Activated naive CD4-positive, alpha-beta T cell treated with anti-CD3 and anti-CD28 coated beads, Interleukin-2, amount 50 U/mL, for 24 hours (primary cell): ENCODE results near the gene PACRG.
A peak's percentile ranks its signal among the peaks of the same experiment; 100 is the strongest.

ENCODE experiments used
- H3K27ac Mint-ChIP-seq: one replicate; pipeline ENCODE4 v1.8.0; 2021; ENCODE audit warnings: mild to moderate bottlenecking, mixed read lengths
- H3K27me3 Mint-ChIP-seq: one replicate; pipeline ENCODE4 v1.8.0; 2021; ENCODE audit warnings: mixed read lengths
- H3K36me3 Mint-ChIP-seq: one replicate; pipeline ENCODE4 v1.8.0; 2021; ENCODE audit warnings: mixed read lengths
- H3K4me1 Mint-ChIP-seq: one replicate; pipeline ENCODE4 v1.8.0; 2021; ENCODE audit warnings: mixed read lengths
- H3K4me3 Mint-ChIP-seq: one replicate; pipeline ENCODE4 v1.8.0; 2021; ENCODE audit warnings: mild to moderate bottlenecking, mixed read lengths
- H3K9me3 Mint-ChIP-seq: one replicate; pipeline ENCODE4 v1.8.0; 2021; ENCODE audit warnings: mixed read lengths

Gene PACRG

DNA sequence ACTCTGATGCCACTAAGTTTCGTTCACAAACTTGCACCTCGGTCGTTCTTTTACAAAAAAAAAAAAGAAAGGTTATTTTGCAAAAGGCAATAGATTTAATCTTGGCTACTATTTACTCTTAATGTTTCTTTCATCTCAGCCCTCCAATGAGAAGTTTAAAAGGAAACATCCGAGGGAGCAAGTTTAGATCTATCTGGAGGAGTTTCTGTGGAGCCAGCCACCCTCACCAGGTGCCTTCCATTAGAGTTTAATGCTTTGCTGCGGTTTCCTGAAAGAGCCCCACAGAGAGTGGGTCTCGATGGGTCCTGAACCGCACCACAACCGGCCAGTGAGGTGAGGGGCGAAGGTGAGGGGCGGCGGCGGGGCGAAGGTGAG, 840 bp upstream of the PACRG start:
- Mint-ChIP-seq H3K4me3 (peak overlapping the region; percentile 87), H3K9me3 (no peaks in the 10 kb centered on the region), H3K27ac (peak overlapping the region; percentile 92), H3K36me3 (no peaks in the 10 kb centered on the region), H3K4me1 (peaks cover 10% of the 10 kb centered on the region), H3K27me3 (no peaks in the 10 kb centered on the region)

DNA sequence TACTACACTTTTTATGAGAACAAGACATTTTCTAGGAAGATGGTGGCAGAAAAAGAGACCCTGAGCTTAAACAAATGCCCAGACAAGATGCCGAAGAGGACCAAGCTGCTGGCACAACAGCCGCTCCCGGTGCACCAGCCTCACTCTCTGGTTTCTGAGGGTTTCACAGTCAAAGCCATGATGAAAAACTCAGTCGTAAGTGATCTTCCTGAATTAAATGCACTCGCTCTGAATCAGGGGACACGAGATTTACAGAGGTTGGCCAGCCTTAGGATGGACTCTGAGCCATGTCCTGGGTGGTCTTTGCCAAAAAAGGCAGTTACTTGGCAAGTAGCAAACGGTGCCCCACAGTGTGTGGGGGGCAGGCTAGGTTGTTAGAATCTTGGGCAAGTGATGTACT, 423 bp downstream of the PACRG start:
- H3K4me3 Mint-ChIP-seq, result peak overlapping the region; percentile 87
- H3K27me3 Mint-ChIP-seq, result no peaks in the 10 kb centered on the region
- H3K36me3 Mint-ChIP-seq, result no peaks in the 10 kb centered on the region
- H3K27ac Mint-ChIP-seq, result no peak overlapping the region
- peaks cover 13% of the 10 kb centered on the region for H3K4me1 Mint-ChIP-seq
- H3K9me3 Mint-ChIP-seq, result no peaks in the 10 kb centered on the region

GRCh38 chr6:162728706-162729105, 932 bp downstream of the PACRG start:
- Mint-ChIP-seq H3K4me1 (peaks cover 18% of the 10 kb centered on the region), H3K27ac (peak overlapping the region; percentile 17), H3K27me3 (no peaks in the 10 kb centered on the region), H3K4me3 (peak overlapping the region; percentile 87), H3K36me3 (no peaks in the 10 kb centered on the region), H3K9me3 (no peaks in the 10 kb centered on the region)

DNA sequence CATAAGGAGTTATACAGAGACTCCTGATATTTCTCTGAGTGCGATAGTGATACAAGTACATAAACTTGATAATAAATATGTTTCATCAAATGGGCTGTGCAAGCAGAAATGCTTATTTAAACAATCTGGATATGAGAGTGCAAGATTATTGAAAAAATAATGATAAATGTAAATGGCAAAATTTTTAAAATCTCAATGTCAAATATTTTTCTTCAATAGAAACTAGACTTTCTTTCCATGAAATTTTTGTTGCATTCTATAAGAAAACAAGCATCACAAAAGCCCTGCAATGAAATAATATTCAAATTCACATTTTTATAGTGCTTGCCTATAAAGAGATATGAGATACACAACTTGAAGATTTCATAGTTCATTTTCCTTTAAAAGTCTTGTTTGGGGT, 2.7 kb downstream of the PACRG start:
- H3K4me3 Mint-ChIP-seq, result no peak overlapping the region

GRCh38 chr6:162733489-162733888, 5.7 kb downstream of the PACRG start:
- no peaks in the 10 kb centered on the region for H3K9me3 Mint-ChIP-seq
- peak overlapping the region; percentile 93 for H3K27ac Mint-ChIP-seq
- H3K27me3 Mint-ChIP-seq, result no peaks in the 10 kb centered on the region
- H3K36me3 Mint-ChIP-seq, result no peaks in the 10 kb centered on the region
- no peak overlapping the region for H3K4me3 Mint-ChIP-seq
- H3K4me1 Mint-ChIP-seq, result peaks cover 13% of the 10 kb centered on the region

More for the DNA sequence above, 2.7 kb downstream of the PACRG start:
- Mint-ChIP-seq H3K27me3 (no peaks in the 10 kb centered on the region), H3K36me3 (no peaks in the 10 kb centered on the region), H3K27ac (no peak overlapping the region), H3K4me1 (peaks cover 21% of the 10 kb centered on the region), H3K9me3 (no peaks in the 10 kb centered on the region)

DNA sequence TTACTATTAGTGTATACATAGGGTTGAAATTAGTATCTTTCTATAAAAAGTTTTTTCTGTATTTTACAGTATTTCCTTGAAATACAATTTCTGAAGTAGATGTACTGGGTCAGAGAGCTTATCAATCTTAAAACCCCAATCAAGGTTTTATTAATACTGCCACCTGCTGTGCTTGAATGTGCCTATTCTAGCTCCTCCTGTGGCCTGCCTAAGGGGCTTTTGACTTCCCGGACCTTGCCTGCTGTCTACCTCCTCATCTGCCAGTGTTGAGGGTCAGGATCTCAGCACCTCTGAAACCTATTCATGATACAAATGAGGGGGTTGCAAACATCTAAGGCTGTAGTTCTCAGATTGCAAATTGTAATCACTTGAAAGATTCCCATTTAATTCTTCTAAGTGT, 9.2 kb downstream of the PACRG start:
- Mint-ChIP-seq H3K9me3 (no peaks in the 10 kb centered on the region), H3K4me3 (no peak overlapping the region), H3K27ac (no peak overlapping the region), H3K36me3 (no peaks in the 10 kb centered on the region), H3K27me3 (no peaks in the 10 kb centered on the region), H3K4me1 (peaks cover 11% of the 10 kb centered on the region)

- Mint-ChIP-seq H3K4me1 (no peaks in the 10 kb centered on the region), H3K4me3 (no peak overlapping the region), H3K36me3 (no peaks in the 10 kb centered on the region)
Observed at GRCh38 chr6:162750776-162751175, 23.0 kb downstream of the PACRG start.

DNA sequence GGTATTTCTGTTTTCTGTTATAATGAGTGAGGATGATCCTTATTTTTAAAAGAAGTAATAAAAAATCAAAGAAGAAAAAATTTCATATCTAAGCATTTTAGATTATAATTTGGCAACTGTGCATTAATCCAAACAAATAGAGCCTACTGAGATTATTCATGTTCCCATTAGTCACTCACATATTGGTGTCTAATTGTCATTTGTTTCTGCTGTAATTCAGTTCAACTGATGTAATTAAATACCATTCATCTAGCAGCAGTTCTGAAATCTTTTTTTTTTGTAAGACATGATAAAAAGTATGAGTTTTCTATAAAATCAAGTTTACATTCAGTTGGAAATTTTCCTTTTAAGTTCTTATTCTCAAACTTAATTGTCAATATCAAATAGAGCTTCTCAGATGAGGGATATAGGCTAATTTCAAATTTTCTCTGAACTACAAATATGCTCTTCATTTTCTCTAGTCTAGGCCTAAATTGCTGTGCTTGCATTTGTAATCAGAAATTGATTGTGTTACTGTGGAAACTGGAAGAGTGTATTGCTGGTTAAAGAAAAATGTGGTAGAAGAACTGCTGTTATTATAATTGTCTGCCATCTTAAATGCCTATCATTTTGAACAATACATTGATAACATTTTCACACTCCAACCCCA, 23.6 kb downstream of the PACRG start:
- Mint-ChIP-seq H3K27me3 (no peaks in the 10 kb centered on the region), H3K36me3 (no peaks in the 10 kb centered on the region), H3K4me1 (no peaks in the 10 kb centered on the region), H3K4me3 (no peak overlapping the region), H3K27ac (no peak overlapping the region), H3K9me3 (no peaks in the 10 kb centered on the region)

More at GRCh38 chr6:162750776-162751175, 23.0 kb downstream of the PACRG start:
- H3K9me3 Mint-ChIP-seq, result no peaks in the 10 kb centered on the region
- H3K27ac Mint-ChIP-seq, result no peak overlapping the region
- H3K27me3 Mint-ChIP-seq, result no peaks in the 10 kb centered on the region

- Mint-ChIP-seq H3K9me3 (no peaks in the 10 kb centered on the region), H3K4me1 (no peaks in the 10 kb centered on the region), H3K36me3 (no peaks in the 10 kb centered on the region), H3K27ac (no peak overlapping the region), H3K27me3 (no peaks in the 10 kb centered on the region), H3K4me3 (no peak overlapping the region)
Observed at GRCh38 chr6:162753775-162754174, 26.0 kb downstream of the PACRG start.

DNA sequence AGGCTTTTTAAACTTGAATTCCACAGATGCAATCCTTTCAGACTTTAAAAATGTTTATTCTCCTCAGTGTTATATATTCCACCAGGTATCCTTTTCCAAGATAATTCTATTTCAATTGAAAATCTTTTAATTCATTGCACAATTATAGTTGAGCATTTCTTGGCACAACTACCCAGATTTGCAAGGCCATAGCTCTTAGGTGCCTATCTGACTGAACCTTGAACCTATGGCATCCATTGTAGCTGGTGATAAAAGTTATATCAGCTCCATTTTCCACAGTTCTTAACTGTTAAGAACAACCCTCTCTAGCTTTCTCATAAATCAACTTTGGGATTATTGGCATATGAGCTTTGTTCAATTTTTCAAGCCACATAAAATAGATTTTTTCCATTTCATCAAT, 42.4 kb downstream of the PACRG start:
- H3K27ac Mint-ChIP-seq, result no peak overlapping the region
- H3K4me3 Mint-ChIP-seq, result no peak overlapping the region
- H3K27me3 Mint-ChIP-seq, result peaks cover 1% of the 10 kb centered on the region
- no peaks in the 10 kb centered on the region for H3K36me3 Mint-ChIP-seq
- H3K9me3 Mint-ChIP-seq, result peaks cover 5% of the 10 kb centered on the region
- H3K4me1 Mint-ChIP-seq, result peaks cover 3% of the 10 kb centered on the region

DNA sequence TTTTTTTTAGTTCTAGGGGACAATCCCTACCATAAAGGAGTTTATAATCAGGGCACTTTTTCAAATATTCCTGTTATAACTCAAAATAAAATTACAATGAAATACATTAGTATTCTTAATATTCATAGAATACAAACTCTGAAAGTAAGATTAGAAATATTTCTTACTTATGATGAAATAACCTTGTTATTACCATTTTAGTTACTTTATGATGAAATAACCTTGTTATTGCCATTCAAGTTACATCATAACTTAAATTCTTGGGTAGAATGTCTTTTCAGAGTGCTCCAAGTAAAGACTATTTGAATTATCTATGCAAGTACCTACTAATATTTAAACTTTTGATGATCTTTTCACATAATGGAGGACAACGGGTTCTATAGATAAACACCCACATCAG, 43.2 kb downstream of the PACRG start:
- H3K27me3 Mint-ChIP-seq, result peaks cover 1% of the 10 kb centered on the region
- no peak overlapping the region for H3K27ac Mint-ChIP-seq

GRCh38 chr6:162772466-162772865, 44.7 kb downstream of the PACRG start:
- peaks cover 5% of the 10 kb centered on the region for H3K9me3 Mint-ChIP-seq
- no peaks in the 10 kb centered on the region for H3K27me3 Mint-ChIP-seq
- no peak overlapping the region for H3K27ac Mint-ChIP-seq
- H3K36me3 Mint-ChIP-seq, result no peaks in the 10 kb centered on the region
- H3K4me1 Mint-ChIP-seq, result peaks cover 3% of the 10 kb centered on the region
- H3K4me3 Mint-ChIP-seq, result no peak overlapping the region

More for the DNA sequence above, 43.2 kb downstream of the PACRG start:
- H3K4me3 Mint-ChIP-seq, result no peak overlapping the region
- no peaks in the 10 kb centered on the region for H3K36me3 Mint-ChIP-seq
- H3K4me1 Mint-ChIP-seq, result peaks cover 3% of the 10 kb centered on the region
- peaks cover 5% of the 10 kb centered on the region for H3K9me3 Mint-ChIP-seq

DNA sequence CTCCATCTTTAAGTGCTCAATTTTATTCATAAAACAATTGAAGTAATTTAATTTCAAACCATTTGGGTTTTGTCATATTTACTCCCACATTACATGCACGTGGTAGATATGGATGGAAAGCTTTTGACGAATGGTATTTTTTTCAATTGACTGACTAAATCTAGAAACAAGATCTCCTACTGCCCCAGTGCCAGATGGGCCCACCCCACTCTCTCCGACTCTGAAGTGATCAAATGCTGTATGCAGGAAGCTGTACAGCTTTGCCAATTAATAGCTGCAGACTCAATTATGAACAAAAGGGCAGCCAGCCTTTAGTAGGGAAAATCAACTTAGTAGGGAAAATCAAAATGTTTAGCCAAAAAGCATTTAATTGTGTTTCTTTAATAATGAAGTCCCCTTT, 46.2 kb downstream of the PACRG start:
- H3K4me3 Mint-ChIP-seq, result no peak overlapping the region
- H3K36me3 Mint-ChIP-seq, result peaks cover 2% of the 10 kb centered on the region
- H3K27ac Mint-ChIP-seq, result no peak overlapping the region
- H3K4me1 Mint-ChIP-seq, result peaks cover under 1% of the 10 kb centered on the region
- no peaks in the 10 kb centered on the region for H3K27me3 Mint-ChIP-seq
- H3K9me3 Mint-ChIP-seq, result no peaks in the 10 kb centered on the region

DNA sequence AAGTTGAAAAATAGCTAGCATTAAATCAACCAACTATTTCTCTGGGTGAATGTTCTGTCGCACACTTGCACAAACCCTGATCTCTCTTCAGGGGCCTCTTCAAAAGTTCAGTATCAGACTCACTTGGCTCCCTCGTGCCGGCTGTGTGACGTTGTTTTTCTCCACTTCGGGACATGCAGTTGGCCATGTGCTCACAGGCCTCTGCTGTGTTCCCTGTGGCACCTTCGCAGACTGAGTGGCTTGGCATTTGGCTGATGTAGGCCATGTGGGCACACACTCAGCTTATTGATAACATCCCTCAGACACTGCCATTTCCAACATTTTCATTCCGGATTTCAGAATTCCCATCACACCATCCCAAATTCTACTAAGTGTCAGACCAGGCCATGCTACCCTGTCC, 49.3 kb downstream of the PACRG start:
- no peaks in the 10 kb centered on the region for H3K4me1 Mint-ChIP-seq
- no peak overlapping the region for H3K27ac Mint-ChIP-seq
- H3K36me3 Mint-ChIP-seq, result peaks cover 4% of the 10 kb centered on the region
- H3K9me3 Mint-ChIP-seq, result peaks cover 14% of the 10 kb centered on the region
- no peak overlapping the region for H3K4me3 Mint-ChIP-seq
- H3K27me3 Mint-ChIP-seq, result peaks cover 1% of the 10 kb centered on the region

DNA sequence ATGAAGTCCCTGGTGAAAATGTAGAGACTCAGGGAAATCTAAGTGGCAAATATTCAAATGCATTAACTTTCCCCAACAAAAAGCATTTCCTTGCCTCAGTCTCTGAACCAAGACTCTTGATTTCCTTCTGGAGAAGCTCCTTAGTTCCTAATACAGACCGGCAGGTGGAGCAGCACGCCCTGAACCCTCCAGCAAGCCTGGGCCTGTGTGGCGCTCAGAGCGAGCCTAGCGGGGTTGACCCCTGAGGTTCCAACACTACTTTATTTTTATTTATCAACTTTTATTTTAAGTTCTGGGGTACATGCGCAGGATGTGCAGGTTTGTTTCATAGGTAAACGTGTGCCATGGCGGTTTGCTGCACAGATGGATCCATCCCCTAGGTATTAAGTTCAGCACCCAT, 50.8 kb downstream of the PACRG start:
- Mint-ChIP-seq H3K27ac (no peak overlapping the region), H3K27me3 (peaks cover 1% of the 10 kb centered on the region), H3K9me3 (peaks cover 14% of the 10 kb centered on the region), H3K4me1 (no peaks in the 10 kb centered on the region), H3K4me3 (no peak overlapping the region), H3K36me3 (peaks cover 4% of the 10 kb centered on the region)

DNA sequence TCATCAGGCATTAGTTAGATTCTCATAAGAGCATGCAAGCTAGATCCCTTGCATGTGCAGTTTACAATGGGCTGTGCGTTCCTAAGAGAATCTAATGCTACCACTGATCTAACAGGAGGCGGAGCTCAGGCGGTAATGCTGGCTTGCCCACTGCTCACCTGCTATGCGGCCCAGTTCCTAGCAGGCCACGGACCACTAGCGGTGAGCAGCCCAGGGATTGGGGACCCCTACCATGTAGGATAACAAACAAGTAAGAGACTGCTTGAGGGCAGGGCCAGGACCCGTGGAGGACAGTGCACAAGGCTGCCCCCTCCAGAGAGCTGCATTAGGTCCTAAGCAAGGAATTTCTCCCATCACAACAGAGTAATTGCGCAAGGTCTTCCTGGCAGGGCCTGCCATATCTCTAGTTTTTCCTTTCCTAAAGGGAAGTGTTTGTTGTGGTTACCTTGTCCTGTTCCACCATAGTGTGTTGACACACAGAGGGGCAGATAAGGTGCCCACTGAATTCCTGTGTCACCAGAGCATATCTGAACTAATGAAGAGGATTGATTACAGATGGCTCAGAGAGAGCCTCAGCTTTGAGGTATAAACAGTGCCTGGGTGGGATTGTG, 58.0 kb downstream of the PACRG start:
- H3K9me3 Mint-ChIP-seq, result peaks cover 7% of the 10 kb centered on the region
- no peaks in the 10 kb centered on the region for H3K36me3 Mint-ChIP-seq
- H3K4me1 Mint-ChIP-seq, result no peaks in the 10 kb centered on the region
- no peak overlapping the region for H3K4me3 Mint-ChIP-seq
- H3K27me3 Mint-ChIP-seq, result no peaks in the 10 kb centered on the region
- H3K27ac Mint-ChIP-seq, result no peak overlapping the region
